ENCODE results near the gene PODXL2. TPM values are rescaled to one million over a fixed set of nuclear protein-coding genes. Genes with fewer than 3 reads are reported as not detected.

The PODXL2 gene
- polyA plus RNA-seq, 1 donor (not counting 4 experiments of a cell fraction or from before 2014, with no cell fraction given), result 1.6 TPM

GRCh38 chr3:127718916-127719290, 89.9 kb downstream of the PODXL2 start:
- Histone ChIP-seq H3K4me1 (ENCODE audit: control insufficient read depth, extremely low read depth, insufficient read depth, low read length) (peaks cover 6% of the 10 kb centered on the region), H2AFZ (ENCODE audit: control insufficient read depth, low read length) (no peak overlapping the region), H3K4me3 (ENCODE audit: control insufficient read depth in 2 of 3, extremely low read depth in 1 of 3, insufficient read depth in 2 of 3, low read depth in 1 of 3, low read length in 3 of 3) (no peak overlapping the region), H3K27ac (ENCODE audit: control insufficient read depth, insufficient read depth, low read length) (no peak overlapping the region), H3K9ac (ENCODE audit: control insufficient read depth, extremely low read depth, insufficient read depth, low read length) (no peak overlapping the region), H3K9me3 (ENCODE audit: control insufficient read depth, low read depth, low read length) (no peaks in the 10 kb centered on the region), H4K20me1 (ENCODE audit: control insufficient read depth, extremely low read depth, insufficient read depth, low read length) (no peaks in the 10 kb centered on the region), H3K27me3 (ENCODE audit: control insufficient read depth, extremely low read depth, insufficient read depth, low read length) (no peaks in the 10 kb centered on the region), H3K36me3 (ENCODE audit: control insufficient read depth in 2 of 2, extremely low read depth in 1 of 2, insufficient read depth in 2 of 2, low read length in 2 of 2) (peaks cover 1 to 5% of the 10 kb centered on the region in 2 experiments), H3K9me1 (ENCODE audit: control insufficient read depth, extremely low read depth, insufficient read depth, low read length) (no peaks in the 10 kb centered on the region), H3K4me2 (ENCODE audit: control insufficient read depth, extremely low read depth, insufficient read depth, low read depth, low read length) (no peak overlapping the region), H3K79me2 (ENCODE audit: control insufficient read depth, insufficient read depth, low read length) (no peaks in the 10 kb centered on the region)
- dilution Hi-C loops (cut with MboI; ENCODE audit: extremely low pct_ligation_motif_present, low sequenced_read_pairs), result no loop called here
- DNase-seq (ENCODE audit: low read depth, low spot score) (no peak), FAIRE-seq (no peak)
- TF ChIP-seq CTCF (optimal IDR thresholded peaks at IDR 0.05 in 1 of 3, IDR thresholded peaks at IDR 0.05 in 1 of 3, conservative IDR thresholded peaks at IDR 0.05 in 1 of 3; ENCODE audit: extremely low read depth in 1 of 3, insufficient read depth in 2 of 3, low read length in 3 of 3), result no peak
- no peak for TF ChIP-seq EZH2 (IDR thresholded peaks at IDR 0.05; ENCODE audit: low read length)

- Histone ChIP-seq H4K20me1 (ENCODE audit: control insufficient read depth, extremely low read depth, insufficient read depth, low read length) (no peaks in the 10 kb centered on the region), H3K9me1 (ENCODE audit: control insufficient read depth, extremely low read depth, insufficient read depth, low read length) (no peaks in the 10 kb centered on the region), H3K4me1 (ENCODE audit: control insufficient read depth, extremely low read depth, insufficient read depth, low read length) (peaks cover 6% of the 10 kb centered on the region), H3K27me3 (ENCODE audit: control insufficient read depth, extremely low read depth, insufficient read depth, low read length) (no peaks in the 10 kb centered on the region), H3K79me2 (ENCODE audit: control insufficient read depth, insufficient read depth, low read length) (no peaks in the 10 kb centered on the region), H3K4me2 (ENCODE audit: control insufficient read depth, extremely low read depth, insufficient read depth, low read depth, low read length) (no peak overlapping the region), H3K36me3 (ENCODE audit: control insufficient read depth in 2 of 2, extremely low read depth in 1 of 2, insufficient read depth in 2 of 2, low read length in 2 of 2) (peaks cover 1 to 5% of the 10 kb centered on the region in 2 experiments), H3K9ac (ENCODE audit: control insufficient read depth, extremely low read depth, insufficient read depth, low read length) (no peak overlapping the region), H2AFZ (ENCODE audit: control insufficient read depth, low read length) (no peak overlapping the region), H3K4me3 (ENCODE audit: control insufficient read depth in 2 of 3, extremely low read depth in 1 of 3, insufficient read depth in 2 of 3, low read depth in 1 of 3, low read length in 3 of 3) (no peak overlapping the region), H3K9me3 (ENCODE audit: control insufficient read depth, low read depth, low read length) (no peaks in the 10 kb centered on the region), H3K27ac (ENCODE audit: control insufficient read depth, insufficient read depth, low read length) (no peak overlapping the region)
- no peak for DNase-seq (ENCODE audit: low read depth, low spot score)
- dilution Hi-C loops (cut with MboI; ENCODE audit: extremely low pct_ligation_motif_present, low sequenced_read_pairs), result no loop called here
- TF ChIP-seq CTCF (optimal IDR thresholded peaks at IDR 0.05 in 1 of 3, IDR thresholded peaks at IDR 0.05 in 1 of 3, conservative IDR thresholded peaks at IDR 0.05 in 1 of 3; ENCODE audit: extremely low read depth in 1 of 3, insufficient read depth in 2 of 3, low read length in 3 of 3), result no peak
- no peak for TF ChIP-seq EZH2 (IDR thresholded peaks at IDR 0.05; ENCODE audit: low read length)
- FAIRE-seq, result no peak
Observed at GRCh38 chr3:127719369-127719768, 90.4 kb downstream of the PODXL2 start.

Data from keratinocyte (primary cell).